ENCODE results near the gene RRP8.

DNA sequence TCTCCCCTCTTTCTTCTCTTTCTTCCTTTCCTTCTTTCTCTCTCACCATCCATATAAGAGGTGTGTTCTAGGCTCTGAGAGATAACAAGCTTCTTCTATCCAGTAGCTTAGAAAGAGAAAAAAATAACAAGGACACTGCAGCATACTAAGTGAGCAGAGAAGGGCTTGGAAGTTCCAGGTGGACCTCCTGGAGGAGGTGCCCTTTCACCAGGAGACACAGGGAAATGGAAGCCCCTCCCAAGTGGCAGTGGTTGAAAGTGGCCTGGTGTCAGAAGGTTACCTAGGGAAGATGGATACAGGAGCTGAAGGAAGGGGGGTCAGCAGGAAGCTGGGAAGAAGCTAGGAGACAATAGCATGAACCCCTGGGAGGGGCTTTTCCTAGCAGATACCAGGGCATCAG, 46.7 kb upstream of the RRP8 start:
- TF ChIP-seq POLR2AphosphoS5 (IDR thresholded peaks at IDR 0.05; ENCODE audit: low read depth, low read length) (no peak), POLR2A (IDR thresholded peaks at IDR 0.05; ENCODE audit: low read depth, low read length) (no peak)
